HG02840 (cell line): ENCODE measurements around the gene C19orf73.
"Not testable (repeated sequence)": the region's sequence is repeated elsewhere in the genome, so short reads cannot be mapped to it uniquely, and the experiment has no call there.

Experiments
- ATAC-seq: cut with Tn5 transposase; IDR thresholded peaks from one replicate; pipeline ENCODE4 v1.9.1; 2021; ENCODE audit warnings: mild to moderate bottlenecking, moderate library complexity, moderate number of reproducible peaks; ENCODE audit not compliant: unreplicated experiment, low FRiP score

The C19orf73 gene

DNA sequence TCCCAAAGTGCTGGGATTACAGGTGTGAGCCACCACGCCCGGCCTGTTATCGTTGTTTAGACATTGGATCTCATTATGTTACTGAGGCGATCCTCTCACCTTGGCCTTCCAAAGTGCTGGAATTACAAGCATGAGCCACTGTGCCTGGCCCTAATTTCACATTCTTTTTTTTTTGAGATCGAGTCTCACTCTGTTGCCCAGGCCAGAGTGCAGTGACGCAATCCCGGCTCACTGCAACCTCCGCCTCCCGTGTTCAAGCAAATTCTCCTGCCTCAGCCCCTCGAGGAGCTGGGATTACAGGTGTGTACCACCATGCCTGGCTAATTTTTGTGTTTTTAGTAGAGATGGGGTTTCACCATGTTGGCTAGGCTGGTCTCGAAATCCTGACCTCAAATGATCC is 4.3 kb upstream of the C19orf73 start:
- not testable (repeated sequence) for ATAC-seq

GRCh38 chr19:49121841-49122240 is 2.9 kb upstream of the C19orf73 start:
- not testable (repeated sequence) for ATAC-seq

- ATAC-seq, result no peak
These were observed 1.9 kb upstream of the C19orf73 start for GRCh38 chr19:49120868-49121267.

DNA sequence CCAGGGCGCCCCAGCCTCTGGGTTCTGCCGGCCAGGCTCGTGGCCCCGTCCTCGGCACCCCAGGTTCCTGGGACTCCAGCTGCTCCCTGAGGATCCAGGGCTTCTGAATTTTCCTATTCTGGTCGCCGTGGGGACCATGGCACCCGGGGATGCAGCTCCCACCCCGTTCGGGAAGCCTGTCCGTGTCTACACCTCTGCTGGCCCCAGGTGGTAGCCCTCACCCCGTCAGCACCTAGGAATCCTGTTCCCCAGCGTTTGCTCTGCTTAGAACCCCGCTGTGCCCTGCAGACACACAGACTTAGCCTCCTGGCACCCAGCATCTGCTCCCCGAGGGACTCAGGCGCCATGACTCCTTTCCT is 1.4 kb upstream of the C19orf73 start:
- no peak for ATAC-seq

- no peak for ATAC-seq
These were observed 725 bp upstream of the C19orf73 start, which contains the start of gene PPFIA3 for GRCh38 chr19:49119411-49120324. PPFIA3 (plus strand) TSS chr19:49119544; CDS start chr19:49127874, 8,330 bp downstream.

DNA sequence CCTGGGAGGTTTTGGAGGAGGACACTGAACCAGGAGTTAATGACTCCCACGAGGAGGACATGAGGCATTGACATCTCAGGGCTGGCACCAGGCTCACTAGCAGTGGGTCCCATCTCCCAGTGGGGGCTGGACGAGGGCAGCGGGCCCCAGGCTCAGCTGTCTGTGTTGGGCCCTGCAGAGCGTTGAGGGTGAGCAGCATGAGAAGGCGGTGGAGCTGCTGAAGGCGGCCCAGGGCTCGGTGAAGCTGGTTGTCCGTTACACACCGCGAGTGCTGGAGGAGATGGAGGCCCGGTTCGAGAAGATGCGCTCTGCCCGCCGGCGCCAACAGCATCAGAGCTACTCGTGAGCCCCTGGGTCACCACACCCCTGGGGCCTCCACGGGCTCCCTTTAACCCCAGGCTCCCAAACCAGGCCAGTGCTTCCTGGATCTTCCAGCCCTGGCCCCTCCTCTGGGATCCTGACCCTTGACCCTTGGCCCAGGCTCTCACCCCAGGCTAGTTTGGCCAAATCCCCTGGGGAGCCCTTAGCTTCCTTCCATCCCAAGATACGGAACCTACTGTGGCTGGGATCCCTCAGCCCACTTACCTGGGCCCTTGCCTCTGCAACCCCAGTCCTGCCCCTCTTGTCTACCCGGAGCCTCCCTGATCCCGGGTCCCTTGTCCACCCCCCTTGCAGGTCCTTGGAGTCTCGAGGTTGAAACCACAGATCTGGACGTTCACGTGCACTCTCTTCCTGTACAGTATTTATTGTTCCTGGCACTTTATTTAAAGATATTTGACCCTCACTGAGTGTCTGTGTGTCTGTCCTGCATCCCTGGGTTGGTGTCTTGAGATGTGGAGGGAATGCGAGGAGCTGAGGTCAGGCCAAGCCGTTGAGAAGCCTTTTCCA is 1.0 kb downstream of the C19orf73 start:
- no peak for ATAC-seq

- ATAC-seq, result no peak
These were observed 2.4 kb downstream of the C19orf73 start for GRCh38 chr19:49116544-49116943.

DNA sequence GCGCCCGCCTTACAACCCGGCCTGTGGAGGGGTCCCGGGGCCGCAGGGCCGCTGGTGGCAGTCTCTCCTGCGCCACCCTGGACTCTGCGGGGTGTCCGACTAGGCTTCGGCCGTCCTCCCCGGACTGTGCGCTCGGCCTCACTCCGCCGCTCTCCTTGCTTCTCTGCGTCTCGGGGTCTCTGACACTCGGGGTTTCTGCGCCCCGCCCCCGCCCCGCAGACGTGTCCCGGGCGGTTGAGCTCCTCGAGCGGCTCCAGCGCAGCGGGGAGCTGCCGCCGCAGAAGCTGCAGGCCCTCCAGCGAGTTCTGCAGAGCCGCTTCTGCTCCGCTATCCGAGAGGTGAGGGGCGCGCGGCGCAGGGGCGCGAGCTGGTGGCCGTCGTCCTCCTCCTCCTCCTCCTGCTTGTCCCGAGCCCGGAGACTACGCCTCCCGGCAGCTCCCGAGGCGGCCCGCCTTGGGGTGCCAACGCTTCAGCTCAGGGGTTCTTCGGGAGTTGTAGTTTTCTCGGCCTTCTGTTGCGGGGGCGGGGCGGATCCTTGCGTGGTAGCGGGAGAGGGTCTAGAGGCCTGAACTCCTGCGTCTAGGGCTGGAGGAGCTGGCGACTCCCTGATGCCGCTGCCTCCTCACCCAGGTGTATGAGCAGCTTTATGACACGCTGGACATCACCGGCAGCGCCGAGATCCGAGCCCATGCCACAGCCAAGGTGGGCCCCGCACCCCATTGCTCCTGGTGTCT is 4.1 kb downstream of the C19orf73 start:
- ATAC-seq, result no peak

DNA sequence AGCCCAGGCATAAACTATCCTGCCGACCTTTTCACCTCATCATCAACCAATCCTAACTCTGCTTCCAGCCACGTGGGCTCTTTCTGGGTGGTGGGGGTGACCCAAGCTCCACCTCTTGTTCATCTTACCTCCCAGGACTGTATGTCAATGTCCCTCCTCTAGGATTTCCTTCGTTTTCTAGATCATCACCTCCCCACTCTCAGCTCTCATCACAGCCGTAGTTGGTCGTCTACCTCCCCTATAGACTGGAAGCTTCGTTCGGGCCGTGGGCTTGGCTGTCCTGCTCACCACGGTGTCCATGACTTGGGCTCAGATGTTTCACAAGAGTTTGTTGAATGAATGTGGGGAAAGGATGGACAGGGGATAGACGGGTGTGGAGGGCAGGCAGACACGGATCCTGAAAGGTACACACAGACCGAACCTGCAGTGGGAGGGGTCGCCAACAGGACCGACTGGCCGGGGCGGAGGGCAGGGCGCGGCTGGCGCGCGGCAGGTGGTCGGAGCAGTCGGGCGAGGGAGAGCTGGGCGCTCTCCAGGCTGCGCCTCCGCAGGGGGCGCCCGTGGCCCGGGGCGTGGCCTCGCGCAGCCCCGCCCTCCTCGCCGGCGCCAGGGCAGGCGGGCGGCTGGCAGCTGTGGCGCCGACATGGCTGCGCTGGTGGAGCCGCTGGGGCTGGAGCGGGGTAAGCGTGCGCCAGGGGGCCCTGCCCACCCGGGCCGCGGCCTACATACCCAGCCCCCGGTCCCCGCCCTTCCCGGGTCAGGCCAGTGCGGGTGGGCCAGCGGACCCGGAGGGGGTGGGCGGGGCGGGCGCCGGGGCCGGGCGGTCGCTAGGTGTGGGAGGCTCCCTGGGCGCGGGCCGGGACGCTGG is 4.9 kb downstream of the C19orf73 start, which contains the start of gene LIN7B:
Gene LIN7B (plus strand): TSS at position 609 of the 868 bp plus-strand sequence. CDS start 35 bp downstream, at position 644.
- no peak for ATAC-seq

GRCh38 chr19:49111218-49111998 is 7.5 kb downstream of the C19orf73 start:
- ATAC-seq, result no peak

DNA sequence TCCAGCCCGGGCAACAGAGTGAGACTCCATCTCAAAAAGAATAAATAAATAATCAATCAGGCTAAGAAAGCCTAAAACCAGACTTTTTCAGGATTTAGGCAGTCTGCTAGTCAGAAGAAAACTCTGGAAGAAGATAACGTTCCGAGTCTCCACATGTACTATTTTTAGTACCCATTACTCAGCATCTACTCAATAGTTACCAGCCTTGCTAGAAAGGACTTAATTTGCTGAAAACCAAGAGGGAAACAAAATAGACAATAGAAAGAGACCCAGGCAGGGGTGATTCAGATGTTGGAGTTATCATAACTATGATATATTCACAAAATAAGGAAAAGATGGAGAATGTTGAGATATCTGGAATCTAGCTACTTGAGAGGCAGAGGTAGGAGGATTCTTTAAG is 8.4 kb downstream of the C19orf73 start:
- ATAC-seq, result no peak

GRCh38 chr19:49109569-49110233 is 9.2 kb downstream of the C19orf73 start:
- ATAC-seq, result no peak

DNA sequence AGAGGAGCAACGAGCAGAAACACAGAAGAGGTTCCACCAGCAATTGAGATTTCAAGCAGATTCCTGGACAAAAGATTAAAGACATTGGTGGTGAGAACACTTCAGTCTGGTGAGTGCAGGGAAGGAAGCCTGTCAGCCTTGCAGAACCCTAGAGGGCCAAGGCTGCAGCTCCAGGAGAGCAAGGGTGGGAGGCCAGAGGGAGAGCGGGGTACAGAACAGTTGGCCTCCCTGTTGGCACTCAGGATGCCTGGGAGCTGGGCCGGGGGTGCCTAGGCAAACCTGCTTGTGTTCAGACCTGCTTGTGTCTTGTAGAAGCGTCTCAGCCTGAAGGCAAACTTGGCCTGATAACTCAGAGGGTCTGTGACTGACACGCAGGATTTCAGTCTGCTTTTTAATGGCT is 9.9 kb downstream of the C19orf73 start:
- no peak for ATAC-seq

DNA sequence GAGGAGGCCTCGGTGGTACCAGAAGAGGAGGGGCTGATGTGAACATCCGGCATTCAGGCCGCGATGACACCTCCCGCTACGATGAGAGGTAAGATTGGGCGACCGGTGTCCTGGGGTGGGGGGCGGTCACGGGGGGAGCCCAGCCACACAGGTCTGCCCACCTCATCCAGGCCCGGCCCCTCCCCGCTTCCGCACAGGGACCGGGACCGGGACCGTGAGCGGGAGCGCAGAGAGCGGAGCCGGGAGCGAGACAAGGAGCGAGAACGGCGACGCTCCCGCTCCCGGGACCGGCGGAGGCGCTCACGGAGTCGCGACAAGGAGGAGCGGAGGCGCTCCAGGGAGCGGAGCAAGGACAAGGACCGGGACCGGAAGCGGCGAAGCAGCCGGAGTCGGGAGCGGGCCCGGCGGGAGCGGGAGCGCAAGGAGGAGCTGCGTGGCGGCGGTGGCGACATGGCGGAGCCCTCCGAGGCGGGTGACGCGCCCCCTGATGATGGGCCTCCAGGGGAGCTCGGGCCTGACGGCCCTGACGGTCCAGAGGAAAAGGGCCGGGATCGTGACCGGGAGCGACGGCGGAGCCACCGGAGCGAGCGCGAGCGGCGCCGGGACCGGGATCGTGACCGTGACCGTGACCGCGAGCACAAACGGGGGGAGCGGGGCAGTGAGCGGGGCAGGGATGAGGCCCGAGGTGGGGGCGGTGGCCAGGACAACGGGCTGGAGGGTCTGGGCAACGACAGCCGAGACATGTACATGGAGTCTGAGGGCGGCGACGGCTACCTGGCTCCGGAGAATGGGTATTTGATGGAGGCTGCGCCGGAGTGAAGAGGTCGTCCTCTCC is 11.1 kb downstream of the C19orf73 start:
- ATAC-seq, result no peak

DNA sequence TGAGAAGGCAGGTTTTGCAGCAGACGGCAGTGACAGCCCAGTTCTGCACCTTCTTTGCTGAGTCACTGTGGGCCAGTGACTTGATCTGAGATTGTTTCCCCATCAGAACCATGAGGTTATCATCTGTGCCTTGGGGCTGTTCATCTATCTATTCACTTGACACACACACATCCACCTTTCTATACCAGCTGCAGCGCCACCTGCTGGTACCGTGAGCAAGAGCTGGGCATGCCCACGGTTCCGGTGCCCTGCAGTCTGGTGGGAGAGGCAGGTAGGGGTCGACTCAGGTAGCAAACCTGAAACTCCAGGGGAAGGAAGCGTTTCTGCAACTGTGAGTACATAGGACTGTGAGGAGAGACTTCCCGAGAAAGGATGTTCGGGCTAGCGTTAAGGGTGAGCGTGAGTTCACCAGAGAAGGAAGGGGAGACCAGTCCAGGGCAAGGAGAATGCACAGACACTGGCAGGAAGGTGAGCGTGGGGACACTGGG is 12.3 kb downstream of the C19orf73 start:
- no peak for ATAC-seq

GRCh38 chr19:49104229-49104864 is 14.6 kb downstream of the C19orf73 start:
- ATAC-seq, result no peak
